ENCODE measurements around the gene CMSS1. TPM values are rescaled to one million over a fixed set of nuclear protein-coding genes. Genes with fewer than 3 reads are reported as not detected.

Gene CMSS1
- total and polyA plus RNA-seq, 2 of the 13 experiments (the other 11 are each of a cell fraction or from before 2014, with no cell fraction given) = 6.4 to 48.7 TPM

- H2AFZ ChIP-seq (ENCODE audit: low read length) = no peak overlapping the region
- ChIA-PET CTCF (ENCODE audit: low intra/inter-chr PET ratio, low total read pairs) (no interaction called here), POLR2A (interaction anchor here (0.6 to 2.7 kb wide), 4 partner anchors 31 to 330 kb away, joined by 3 to 10 read pairs (median 4); no protein-coding TSS in a partner anchor)
- peaks cover 84% of the 10 kb centered on the region for H3K4me1 ChIP-seq (ENCODE audit: insufficient read depth, low read length)
- H4K20me1 ChIP-seq (ENCODE audit: insufficient read depth, low read length) = no peaks in the 10 kb centered on the region
- H3K27me3 ChIP-seq (ENCODE audit: control insufficient read depth in 1 of 2, insufficient read depth in 2 of 2, low read length in 2 of 2) = no peaks in the 10 kb centered on the region
- peak overlapping the region; percentile 38 for H3K27ac ChIP-seq (ENCODE audit: extremely low read length, insufficient read depth, low read length)
- no peak overlapping the region for H3K4me3 ChIP-seq (replicated peaks in 1 of 3; ENCODE audit: insufficient read depth in 1 of 3, low read depth in 2 of 3, low read length in 3 of 3)
- BruUV-seq (replicated peaks) = no TSS peak
- ATAC-seq (peak; percentile 67), FAIRE-seq (peak; percentile 18), DNase-seq (ENCODE audit: low spot score) (peak; percentile 85)
- H3K9me3 ChIP-seq (ENCODE audit: low read length) = no peaks in the 10 kb centered on the region
- in situ Hi-C loops (cut with HindIII; ENCODE audit: extremely low pct_ligation_motif_present, low pct_unique_long_range_greater_than_20kb) = no loop called here
- H3K9ac ChIP-seq (ENCODE audit: insufficient read depth, low read depth, low read length) = no peak overlapping the region
- H3K36me3 ChIP-seq (replicated peaks in 1 of 2; ENCODE audit: control insufficient read depth in 1 of 2, insufficient read depth in 2 of 2, low read length in 2 of 2) = no peaks in the 10 kb centered on the region
- intact Hi-C loops (cut with micrococcal nuclease; ENCODE audit: unreplicated experiment) = loop anchor here (5.0 kb wide), 1 partner anchor 67 kb away; no protein-coding TSS in a partner anchor
- peaks cover 4% of the 10 kb centered on the region for H3K79me2 ChIP-seq (ENCODE audit: insufficient read depth, low read length)
- H3K4me2 ChIP-seq (ENCODE audit: low read depth, low read length) = no peak overlapping the region
- TF ChIP-seq ARID5B (CRISPR knock-in tag; IDR thresholded peaks at IDR 0.05) (peak; percentile 38; the same call in 1 of the 2 replicates), HNRNPH1 (optimal IDR thresholded peaks at IDR 0.05; ENCODE audit: low read depth, low read length) (no peak), ZNF253 (CRISPR knock-in tag; IDR thresholded peaks at IDR 0.05; ENCODE audit: borderline replicate concordance) (no peak), ZNF775 (CRISPR knock-in tag; IDR thresholded peaks at IDR 0.05; ENCODE audit: borderline replicate concordance) (no peak), ZFP37 (CRISPR knock-in tag; IDR thresholded peaks at IDR 0.05; ENCODE audit: borderline replicate concordance) (no peak), TOE1 (CRISPR knock-in tag; IDR thresholded peaks at IDR 0.05) (no peak), CREB1 (IDR thresholded peaks at IDR 0.05) (no peak), CREB1 (CRISPR knock-in tag; IDR thresholded peaks at IDR 0.05) (peak; percentile 52; the same call in 1 of the 2 replicates), KLF11 (CRISPR knock-in tag; IDR thresholded peaks at IDR 0.05) (no peak), SOX6 (IDR thresholded peaks at IDR 0.05) (no peak), SOX6 (CRISPR knock-in tag; IDR thresholded peaks at IDR 0.05) (peak; percentile 51; the same call in 1 of the 2 replicates), PAX8 (CRISPR knock-in tag; IDR thresholded peaks at IDR 0.05; ENCODE audit: borderline replicate concordance) (no peak), MAZ (IDR thresholded peaks at IDR 0.05; ENCODE audit: borderline replicate concordance, low read depth, low read length) (no peak), MAZ (CRISPR knock-in tag; IDR thresholded peaks at IDR 0.05; ENCODE audit: low read depth) (no peak), PHF21A (CRISPR knock-in tag; IDR thresholded peaks at IDR 0.05) (no peak), KDM6A (CRISPR knock-in tag; IDR thresholded peaks at IDR 0.05; ENCODE audit: low read depth) (no peak), ZNF468 (CRISPR knock-in tag; IDR thresholded peaks at IDR 0.05) (no peak), GFI1 (CRISPR knock-in tag; IDR thresholded peaks at IDR 0.05; ENCODE audit: borderline replicate concordance) (peak; percentile 82), TARDBP (CRISPR knock-in tag; IDR thresholded peaks at IDR 0.05) (peak; percentile 52; the same call in 1 of the 2 replicates), WIZ (CRISPR knock-in tag; IDR thresholded peaks at IDR 0.05) (no peak), AGO2 (optimal IDR thresholded peaks at IDR 0.05; ENCODE audit: low read depth, low read length) (no peak), CCAR2 (optimal IDR thresholded peaks at IDR 0.05; ENCODE audit: low read depth, low read length) (no peak)
These were observed 106.2 kb downstream of the CMSS1 start for GRCh38 chr3:99923873-99924272.

All from HepG2 (cell line).